Activated naive CD8-positive, alpha-beta T cell treated with anti-CD3 and anti-CD28 coated beads, Interleukin-2, amount 50 U/mL, for 16 hours (primary cell): Measurements from ENCODE around the gene EIF3L.

Experiments
- DNase-seq: peaks from one replicate; pipeline ENCODE4 v3.0.0-alpha.2; 2020; ENCODE audit warnings: low read depth, low spot score

EIF3L gene

DNA sequence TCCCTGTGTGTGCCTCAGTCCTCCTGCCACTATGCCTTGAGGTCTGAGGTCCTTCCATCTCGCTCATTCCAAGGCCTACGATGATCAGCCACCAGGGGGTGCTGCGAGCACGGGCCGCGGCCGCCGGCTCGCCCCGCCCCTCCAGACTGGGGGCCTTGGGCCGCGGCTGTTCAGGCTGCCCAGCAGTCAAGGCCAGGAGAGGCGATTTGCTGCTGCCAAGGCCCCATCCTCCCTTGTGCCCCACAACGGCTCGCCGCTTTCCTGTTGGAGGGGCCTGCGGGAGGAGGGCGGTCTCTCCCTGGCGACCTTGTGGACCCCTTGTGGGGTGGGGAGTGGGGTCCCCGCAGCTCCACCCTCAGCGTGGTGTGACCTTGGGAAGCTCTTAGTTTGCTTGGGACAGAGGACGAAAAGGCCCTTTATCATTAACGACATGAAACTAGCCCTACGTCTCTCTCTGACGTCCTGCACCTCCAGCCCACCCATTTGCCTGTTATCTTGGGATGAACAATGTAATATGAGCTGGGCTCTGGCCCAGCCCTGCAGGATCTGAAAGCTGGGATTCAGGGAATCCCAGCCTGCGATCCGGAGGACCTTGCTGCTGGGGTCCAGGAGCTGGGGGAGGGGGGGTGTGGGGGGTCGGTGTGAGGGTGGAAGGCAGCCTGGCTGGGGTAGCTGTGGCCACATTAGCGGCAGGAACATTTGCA, 31.4 kb upstream of the EIF3L start:
- DNase-seq = peak; percentile 65

DNA sequence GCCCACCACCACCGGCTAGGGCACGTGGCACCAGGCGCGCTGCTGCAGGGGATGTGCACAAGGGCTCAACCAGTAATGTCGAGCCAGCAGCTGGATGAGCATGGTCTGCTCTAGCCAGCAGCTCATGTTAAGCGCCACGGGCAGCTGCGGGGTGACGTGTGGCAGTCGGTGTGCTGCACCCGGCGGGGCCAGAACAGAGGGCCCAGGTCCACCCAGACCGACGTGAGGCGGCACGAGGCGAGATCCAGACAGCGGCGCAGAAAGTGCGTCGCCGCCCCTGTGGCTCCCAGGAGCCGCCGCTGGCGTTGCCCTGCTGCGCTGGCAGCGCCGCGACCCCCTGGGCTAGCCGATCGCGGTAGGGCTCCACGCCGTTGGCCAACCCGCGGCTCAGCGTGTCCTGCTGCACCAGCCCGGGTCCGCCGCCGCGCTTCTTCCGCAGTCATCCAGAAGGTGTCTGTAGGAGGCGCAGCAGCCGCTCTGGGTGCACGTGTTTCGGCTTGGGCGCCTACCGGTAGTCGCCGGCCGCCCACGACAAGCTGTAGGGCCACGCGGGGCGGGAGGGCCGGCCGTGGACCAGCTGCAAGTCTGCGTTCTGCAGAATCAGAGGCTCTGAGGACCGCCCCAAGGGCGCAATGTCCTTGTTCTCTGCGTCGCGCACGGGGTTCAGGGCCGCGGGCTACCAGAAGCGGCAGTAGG, 30.7 kb upstream of the EIF3L start:
- DNase-seq = peak; percentile 27

DNA sequence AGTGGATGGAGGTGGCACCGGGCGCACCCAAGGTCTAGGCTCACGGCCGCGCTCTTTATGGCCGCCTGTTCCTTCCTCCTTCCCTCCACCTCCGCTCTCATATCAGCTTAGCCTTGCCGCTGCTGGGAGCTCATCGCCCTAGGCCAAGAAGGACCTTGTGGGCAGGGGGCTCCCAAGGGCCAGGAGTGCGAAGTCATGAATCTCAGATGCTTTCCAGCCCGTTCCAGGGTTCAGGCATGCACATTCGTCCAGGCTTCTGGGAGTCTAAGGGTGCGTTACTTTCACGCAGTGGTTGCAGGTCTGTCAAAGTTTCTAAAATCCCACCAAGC, 30.1 kb upstream of the EIF3L start:
- no peak for DNase-seq

DNA sequence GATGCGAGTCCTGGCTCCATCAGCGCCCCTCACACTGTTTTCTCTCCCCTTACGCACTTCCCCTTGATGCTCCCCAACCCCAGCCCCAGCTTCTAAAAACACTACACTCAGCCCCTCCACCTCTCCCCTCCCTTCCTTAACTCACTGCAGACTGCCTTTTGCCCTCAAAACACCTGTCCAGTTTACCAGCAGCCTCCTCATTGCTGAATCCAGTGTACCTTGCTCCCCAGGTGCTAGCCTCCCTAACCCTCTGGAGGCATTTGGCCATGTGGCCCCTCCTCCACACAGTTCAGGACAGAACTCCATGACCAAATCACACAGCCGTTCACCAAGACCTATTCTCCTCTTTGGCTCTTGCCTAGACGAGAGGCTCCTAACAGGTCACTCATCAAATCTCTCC, 28.9 kb upstream of the EIF3L start:
- DNase-seq = no peak

DNA sequence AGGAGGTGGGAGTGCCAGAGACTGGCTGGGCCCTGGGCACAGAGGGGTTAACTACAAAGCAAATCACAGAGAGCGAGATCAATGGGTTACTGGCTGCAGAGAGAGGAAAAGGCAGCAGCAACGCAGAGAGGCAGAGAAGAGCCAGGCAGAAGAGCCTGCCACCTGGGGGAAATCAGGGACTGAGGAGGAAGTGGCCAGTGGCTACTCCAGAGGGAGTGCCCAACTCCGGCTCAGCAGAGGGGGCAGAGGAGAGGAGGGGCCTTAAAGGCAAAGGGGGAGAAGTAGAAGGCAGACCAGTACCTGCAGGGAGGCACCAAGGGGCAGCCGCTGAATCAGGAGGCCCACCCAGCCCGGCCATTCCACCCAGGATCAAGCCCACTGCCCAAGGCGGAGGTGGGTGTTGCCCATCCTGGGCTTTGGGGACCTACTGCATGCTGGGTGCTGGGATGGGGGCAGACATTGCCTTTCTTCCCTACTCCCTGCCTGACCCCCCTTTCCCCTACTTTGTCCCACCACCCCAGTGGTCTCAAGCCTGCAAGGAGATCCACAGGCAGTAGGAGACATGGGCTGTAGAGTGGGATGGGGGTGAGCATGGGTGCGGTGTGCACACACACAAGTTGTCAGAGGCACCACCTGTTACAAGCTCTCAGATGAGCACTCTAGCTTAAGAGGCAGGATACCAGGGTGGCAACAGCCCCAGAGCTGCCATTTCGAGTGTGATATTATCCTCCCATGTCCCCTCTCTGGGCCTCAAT, 27.0 kb upstream of the EIF3L start:
- DNase-seq = no peak

DNA sequence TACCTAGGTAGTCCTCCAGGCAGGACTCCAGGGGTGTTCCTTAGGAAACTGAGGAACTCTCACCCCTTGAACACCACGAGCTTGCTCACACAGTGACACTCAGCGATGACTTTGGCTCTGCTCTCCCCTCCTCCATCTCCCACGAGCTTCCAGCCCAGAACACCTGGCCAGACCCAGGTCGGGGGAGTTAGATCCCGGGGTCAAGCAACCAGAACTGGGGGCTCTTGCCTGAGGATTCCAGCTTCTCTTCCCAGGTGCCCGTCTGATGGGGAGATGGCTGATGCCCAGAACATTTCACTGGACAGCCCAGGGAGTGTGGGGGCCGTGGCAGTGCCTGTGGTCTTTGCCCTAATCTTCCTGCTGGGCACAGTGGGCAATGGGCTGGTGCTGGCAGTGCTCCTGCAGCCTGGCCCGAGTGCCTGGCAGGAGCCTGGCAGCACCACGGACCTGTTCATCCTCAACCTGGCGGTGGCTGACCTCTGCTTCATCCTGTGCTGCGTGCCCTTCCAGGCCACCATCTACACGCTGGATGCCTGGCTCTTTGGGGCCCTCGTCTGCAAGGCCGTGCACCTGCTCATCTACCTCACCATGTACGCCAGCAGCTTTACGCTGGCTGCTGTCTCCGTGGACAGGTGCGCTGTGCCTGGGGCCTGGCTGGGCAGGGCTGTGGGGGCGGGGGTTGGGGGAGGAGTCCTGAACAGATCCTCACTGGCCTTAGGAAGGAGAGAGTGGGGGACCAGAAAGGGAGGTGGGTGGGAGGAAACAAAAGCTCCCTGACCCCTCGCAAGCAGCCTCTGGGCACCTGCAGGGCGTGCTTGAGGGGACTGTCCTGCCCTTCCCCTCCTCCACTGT, 25.9 kb upstream of the EIF3L start, which contains the start of gene GALR3:
GALR3 (plus strand) TSS at position 249 of the 852 bp plus-strand sequence; CDS start at position 274, 25 bp downstream.
- DNase-seq = no peak

DNA sequence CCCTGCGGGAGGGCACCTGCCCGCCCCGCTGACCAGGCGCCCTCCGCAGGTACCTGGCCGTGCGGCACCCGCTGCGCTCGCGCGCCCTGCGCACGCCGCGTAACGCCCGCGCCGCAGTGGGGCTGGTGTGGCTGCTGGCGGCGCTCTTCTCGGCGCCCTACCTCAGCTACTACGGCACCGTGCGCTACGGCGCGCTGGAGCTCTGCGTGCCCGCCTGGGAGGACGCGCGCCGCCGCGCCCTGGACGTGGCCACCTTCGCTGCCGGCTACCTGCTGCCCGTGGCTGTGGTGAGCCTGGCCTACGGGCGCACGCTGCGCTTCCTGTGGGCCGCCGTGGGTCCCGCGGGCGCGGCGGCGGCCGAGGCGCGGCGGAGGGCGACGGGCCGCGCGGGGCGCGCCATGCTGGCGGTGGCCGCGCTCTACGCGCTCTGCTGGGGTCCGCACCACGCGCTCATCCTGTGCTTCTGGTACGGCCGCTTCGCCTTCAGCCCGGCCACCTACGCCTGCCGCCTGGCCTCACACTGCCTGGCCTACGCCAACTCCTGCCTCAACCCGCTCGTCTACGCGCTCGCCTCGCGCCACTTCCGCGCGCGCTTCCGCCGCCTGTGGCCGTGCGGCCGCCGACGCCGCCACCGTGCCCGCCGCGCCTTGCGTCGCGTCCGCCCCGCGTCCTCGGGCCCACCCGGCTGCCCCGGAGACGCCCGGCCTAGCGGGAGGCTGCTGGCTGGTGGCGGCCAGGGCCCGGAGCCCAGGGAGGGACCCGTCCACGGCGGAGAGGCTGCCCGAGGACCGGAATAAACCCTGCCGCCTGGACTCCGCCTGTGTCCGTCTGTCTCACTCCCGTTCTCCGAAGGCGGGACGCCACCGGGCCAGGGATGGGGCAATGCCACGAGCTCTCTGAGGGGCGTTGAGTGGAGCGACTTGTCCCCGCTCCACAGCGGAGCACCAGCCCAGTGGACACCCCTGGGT, 24.3 kb upstream of the EIF3L start:
- DNase-seq = no peak

DNA sequence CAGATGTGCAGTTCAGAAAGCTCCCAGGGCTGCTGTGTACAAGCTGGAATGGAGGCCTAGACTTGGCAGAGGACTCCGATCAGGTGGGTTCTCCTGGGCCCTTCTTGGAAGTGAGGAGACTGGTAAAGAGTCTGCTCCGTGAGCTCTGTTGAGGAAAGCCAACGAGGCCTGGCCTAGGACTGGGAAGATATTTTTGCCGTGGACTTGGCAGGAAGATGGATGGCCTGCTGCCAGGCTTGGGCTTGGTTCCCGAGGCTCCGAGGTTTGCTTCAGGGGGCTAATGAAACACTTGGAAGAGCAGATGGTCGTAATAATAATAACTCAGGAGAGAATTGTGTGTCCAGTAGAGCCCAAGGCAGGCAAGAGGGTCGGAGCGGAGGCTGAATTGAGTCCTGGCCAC, 22.2 kb upstream of the EIF3L start:
- no peak for DNase-seq

DNA sequence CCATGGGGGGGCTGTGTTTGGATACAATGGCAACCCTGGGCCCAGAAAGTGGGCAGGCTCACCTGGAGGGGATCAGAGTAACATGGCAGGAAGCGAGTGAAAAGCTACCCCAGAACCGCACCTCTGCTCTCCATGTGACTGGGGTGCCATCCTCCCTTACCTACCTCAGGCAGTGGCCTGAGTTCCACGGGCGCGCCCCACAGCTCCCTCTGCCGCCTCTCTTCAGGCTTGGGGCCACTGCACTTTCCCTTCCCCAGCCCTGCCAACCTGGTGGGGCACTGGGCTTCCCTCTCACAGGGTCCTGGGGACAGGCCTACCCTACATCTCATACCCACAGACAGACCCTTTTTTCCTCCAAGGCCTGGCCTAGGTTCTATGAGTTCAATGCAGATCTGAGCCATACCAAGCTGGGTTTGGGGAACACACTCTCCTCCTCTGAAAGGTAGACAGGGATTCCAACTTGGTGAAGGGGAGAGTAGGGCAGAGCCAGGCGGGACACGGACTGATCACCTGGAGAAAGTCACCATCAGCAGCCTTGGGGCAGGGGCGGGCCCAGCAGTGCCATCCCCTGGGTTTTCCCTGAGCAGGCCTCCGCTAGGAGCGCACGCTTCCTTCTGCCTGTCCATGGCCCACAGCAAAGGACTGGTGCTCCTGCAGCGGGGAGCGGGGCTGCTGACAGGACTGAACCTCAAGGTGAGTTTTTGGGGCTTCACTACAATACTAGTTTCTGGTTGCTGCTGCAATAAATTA, 19.0 kb upstream of the EIF3L start:
- no peak for DNase-seq

DNA sequence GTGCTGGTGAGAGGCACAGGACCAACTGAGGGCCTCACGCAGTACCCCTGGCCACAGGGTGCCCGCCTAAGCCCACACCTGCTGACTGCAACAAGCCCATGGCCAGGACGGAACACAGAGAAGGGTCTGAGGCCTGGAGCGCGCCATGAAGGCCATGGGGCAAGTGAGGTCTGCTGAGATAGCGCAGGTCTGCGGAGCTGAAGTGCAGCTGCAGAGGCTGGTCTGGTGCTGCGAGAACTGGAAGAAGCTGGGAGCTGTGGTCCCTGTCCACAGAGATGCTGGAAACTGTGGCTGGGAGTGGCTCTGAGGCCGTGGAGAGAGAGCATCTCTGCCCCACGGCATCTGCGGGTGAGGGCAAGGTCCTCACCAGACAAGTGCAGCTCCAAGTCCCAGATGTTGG, 17.7 kb upstream of the EIF3L start:
- DNase-seq = no peak

DNA sequence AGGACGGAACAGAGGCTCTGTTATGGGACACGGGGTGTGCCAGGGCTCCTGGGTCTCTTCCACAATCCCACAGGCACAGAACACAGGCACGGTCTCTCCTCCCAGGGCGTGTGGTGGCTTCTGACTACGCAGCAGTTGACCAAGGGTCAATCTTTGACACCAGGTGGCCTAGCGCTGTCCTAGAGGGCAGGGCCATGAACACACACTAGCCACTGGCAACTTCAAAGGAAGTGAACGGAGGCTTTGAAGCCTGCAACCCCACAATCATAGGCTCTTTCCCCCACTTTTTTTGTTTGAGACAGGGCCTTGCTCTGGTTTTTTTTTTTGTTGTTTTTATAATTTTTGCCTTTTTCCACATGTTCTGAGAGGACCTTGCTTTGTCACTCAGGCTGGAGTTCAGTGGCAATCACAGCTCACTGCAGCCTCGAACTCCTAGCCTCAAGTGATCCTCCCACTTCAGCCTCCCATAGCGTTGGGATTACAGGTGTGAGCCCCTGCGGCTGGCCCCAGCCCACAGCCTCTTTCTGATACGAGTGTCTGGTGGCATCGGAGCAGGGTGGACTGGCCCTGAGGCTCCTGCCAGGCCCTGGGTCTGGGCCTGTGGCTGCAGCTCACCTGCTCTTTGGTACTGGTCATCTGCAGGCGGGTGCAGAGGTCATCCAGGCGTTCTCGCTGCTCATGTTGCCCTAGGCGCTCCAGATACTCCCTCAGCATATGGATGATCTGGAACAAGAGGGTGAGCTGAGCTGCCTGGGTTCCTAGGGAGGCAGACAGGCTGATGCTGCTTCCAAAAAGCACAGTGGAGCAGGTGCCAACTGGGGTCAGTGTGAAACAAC, 17.0 kb upstream of the EIF3L start:
- DNase-seq = no peak

DNA sequence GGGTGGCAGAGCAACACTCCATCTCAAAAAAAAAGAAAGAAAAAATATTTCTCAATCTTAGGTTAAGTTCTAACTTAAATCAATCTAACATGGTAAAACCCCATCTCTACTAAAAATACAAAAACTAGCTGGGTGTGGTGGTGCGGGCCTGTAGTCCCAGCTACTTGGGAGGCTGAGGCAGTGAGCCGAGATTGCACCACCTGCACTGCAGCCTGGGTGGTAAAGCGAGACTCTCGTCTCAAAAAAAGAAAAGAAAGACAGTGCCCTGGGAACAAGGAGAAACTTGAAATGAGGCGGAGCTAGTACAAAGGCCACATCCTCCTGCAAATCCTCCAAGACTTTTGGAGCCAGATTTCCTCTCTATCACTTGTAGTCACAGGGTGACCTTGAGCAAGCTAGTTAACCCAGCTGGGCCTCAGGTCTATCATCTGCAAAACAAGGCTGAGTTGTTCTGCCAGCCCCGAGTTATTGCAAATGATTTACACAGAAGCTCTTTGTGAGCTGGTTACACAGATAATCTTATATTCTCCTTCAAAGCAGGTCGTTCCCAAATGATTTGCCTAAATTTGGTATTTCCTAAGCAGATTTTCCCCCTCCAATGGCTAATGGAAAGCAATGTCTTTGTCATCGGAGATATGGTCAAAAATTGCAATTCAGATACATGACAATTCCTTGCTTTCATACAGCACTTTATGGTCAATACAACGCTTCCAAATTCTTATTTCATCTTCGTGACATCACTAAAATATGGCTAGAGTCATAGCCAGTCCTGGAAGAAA, 7.0 kb upstream of the EIF3L start:
- no peak for DNase-seq

DNA sequence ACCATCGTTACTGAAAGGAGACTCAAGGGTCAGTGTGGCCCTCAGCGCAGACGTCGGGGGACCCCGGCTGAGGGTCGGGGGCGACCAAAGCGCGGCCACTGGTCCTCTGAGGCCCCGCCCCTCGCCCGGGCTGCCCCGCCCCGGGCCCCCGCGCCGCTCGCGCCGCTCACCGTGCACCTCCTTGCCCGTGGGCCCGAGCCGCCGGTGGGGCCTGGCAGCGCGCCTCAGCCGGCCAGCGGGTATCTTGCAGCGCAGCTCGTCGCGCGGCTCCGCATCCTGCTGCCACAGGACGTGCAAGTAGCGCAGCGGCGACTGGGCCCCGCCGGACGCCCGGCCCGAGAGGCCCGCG, 5.5 kb upstream of the EIF3L start:
- DNase-seq = no peak

DNA sequence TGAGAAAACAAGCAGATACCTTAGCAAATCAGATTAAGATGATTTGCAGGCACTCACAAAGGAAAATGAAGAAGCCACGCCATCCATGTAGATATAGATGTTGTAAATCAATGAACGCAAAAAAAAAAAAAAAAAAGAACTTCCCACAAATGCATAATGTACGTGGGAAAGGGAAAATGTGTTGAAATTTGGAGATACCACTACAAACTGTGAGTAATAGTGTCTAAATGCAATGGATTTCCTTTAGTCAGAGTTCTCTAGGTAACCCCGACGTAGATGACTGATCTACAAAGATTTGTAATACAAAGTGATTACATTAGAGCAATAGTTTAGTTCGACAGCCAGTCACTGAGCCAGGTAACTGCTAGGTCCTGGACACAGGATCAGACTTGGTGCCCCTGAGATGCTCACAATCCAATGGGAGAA, 4.3 kb upstream of the EIF3L start:
- no peak for DNase-seq

DNA sequence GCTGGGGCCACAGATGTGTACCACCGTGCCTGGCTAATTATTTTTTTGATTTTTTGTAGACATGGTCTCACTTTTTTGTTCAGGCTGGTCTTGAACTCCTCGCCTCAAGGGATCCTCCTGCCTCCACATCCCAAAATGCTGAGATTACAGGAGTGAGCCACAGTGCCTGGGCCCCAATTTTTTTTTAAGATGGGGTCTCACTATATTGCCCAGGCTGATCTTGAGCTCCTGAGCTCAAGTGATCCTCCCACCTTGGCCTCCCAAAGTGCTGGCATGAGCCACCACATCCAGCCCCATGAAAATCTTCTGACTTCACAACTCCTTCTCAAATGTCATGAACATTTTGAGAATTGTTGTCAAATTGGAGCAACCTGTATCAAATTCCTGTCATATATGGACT, 2.8 kb upstream of the EIF3L start:
- no peak for DNase-seq

DNA sequence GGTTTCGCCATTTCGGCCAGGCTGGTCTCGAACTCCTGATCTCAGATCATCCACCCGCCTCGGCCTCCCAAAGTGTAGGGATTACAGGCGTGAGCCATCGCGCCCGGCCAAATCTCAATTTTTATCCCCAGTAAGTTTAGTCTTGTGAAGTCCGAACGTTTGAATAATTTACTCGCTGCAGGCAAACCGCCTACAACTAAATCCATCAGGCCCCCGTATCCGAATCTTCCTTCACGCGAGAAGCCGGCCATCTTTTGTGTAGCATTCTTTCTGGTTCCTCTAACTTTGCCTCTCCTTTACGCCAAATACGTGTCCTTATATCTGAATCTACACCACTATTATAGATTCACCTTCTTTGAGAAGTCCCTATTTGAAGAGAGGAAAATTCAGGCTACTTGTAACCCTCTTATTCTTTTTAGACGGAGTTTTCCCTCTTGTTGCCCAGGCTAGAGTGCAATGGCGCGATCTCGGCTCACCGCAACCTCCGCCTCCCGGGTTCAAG, 581 bp upstream of the EIF3L start:
- DNase-seq = no peak

DNA sequence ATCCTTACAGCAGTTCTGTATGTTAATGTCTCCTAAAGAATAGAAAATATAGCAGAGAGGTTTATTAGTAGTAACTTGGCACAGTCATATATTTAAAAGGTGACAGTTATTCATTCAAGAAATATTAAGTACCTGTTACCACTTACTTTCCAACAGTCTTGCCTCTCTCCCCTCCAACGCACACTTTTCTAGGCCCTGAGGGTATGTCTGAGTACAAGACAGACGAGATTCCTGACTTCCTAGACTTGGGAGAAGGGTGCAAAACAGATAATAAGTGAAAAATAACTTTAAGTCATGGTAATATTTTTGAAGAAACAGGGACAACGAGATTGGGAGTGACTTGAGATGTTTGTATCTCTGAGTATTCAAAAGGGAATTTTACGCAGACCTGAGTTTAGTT, 1.6 kb downstream of the EIF3L start:
- no peak for DNase-seq

DNA sequence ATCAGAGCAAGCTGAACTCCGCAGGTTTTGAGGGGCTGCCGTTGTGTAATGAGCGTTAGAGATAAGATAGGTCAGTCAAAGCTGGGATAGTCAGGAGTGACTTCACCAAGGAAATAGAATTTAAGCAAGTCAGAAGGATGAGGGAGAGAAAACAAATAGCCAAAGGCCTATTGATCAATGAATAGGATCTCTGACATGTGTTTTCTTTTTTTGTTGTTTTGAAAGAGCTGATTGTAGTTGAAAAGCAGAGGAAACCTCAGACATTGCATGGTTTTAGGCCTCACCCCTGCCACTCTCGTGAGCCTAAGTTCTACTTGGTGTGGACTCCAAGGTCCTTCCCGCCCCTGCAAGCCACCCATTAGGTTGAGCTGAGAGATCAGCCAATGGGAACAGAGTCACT, 3.2 kb downstream of the EIF3L start:
- DNase-seq = no peak
